Spleen (tissue), 7 donors: ENCODE data around the gene KCNK4.

ENCODE experiments used
- POLR2A ChIP-seq, 3 donors: fragments of 450-650 bp; IDR thresholded peaks; one replicate each; pipeline ENCODE4 v1.5.1; 2017; ENCODE audit warnings: antibody characterized with exemption in 3 of 3, mild to moderate bottlenecking in 1 of 3
- POLR2AphosphoS5 ChIP-seq, 3 donors: sonication (generic); formaldehyde crosslinking; IDR thresholded peaks; one replicate each; pipeline ENCODE4 v1.5.1; 2017; ENCODE audit warnings: antibody characterized with exemption in 3 of 3
- TF ChIP-seq, protein P1 (sequence below), 11 experiments: fragments of 200-600 bp in 7 of 11; fragments of 450-650 bp in 4 of 11; sonication (generic) in 4 of 11; IDR thresholded peaks in 8 of 11; conservative IDR thresholded peaks in 3 of 11; 1 replicate in 7 of 11; 2 replicates in 4 of 11; pipeline versions ENCODE4 v1.4.0 to v1.8.0; 2016 to 2021; ENCODE audit warnings: antibody characterized with exemption in 11 of 11, inconsistent platforms in 4 of 11, mild to moderate bottlenecking in 1 of 11
- donor health status: DM: no; HTN: no; CAD: no; lungs with moderate emphysema.
- donor health status: DM: no; HTN: no; CAD: no.
- donor health status: DM: no; HTN: no; CAD: no.

DNA sequence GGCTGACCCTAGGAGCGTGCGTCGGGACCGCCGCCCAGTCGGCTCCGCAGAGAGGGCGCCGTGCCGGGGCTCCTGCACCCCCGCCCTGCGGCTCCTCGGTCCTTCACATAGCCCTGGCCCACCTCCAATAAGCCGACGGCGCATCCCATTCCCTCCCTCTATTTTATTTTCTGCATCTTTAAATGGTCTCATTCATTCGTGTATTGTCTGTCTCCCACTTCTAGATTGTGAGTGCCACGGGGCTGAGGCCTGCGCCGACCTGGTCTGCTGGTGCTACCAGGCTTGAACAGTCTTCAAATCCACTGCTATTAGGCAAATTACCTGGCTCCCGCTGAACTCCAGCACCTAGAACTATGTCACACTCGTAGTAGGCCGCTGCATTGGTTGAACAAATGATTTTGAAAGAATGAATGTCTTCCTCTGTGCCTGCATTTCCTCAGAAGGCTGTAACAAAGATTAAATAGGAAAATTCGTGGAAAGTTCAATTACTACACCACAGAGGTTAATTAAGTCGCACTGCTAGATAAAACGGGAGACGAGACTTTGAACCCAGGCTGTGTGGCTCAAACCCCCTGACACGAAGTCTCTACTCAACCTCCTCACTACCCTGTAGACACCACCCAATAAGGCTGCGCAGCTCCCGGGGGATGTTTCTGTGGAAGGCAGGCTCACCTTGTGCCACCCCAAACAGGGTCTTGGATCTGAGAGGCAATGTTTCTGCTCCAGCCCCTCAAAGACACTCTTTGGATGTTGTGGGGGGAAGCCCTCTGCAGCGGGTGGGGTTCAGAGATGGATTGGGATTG is 43.2 kb upstream of the KCNK4 start:
- TF ChIP-seq, protein P1, sequence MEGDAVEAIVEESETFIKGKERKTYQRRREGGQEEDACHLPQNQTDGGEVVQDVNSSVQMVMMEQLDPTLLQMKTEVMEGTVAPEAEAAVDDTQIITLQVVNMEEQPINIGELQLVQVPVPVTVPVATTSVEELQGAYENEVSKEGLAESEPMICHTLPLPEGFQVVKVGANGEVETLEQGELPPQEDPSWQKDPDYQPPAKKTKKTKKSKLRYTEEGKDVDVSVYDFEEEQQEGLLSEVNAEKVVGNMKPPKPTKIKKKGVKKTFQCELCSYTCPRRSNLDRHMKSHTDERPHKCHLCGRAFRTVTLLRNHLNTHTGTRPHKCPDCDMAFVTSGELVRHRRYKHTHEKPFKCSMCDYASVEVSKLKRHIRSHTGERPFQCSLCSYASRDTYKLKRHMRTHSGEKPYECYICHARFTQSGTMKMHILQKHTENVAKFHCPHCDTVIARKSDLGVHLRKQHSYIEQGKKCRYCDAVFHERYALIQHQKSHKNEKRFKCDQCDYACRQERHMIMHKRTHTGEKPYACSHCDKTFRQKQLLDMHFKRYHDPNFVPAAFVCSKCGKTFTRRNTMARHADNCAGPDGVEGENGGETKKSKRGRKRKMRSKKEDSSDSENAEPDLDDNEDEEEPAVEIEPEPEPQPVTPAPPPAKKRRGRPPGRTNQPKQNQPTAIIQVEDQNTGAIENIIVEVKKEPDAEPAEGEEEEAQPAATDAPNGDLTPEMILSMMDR (IDR thresholded peaks at IDR 0.05 in 8 of 11, conservative IDR thresholded peaks at IDR 0.05 in 3 of 11) = no peak
- TF ChIP-seq POLR2AphosphoS5 (IDR thresholded peaks at IDR 0.05) = no peak
- TF ChIP-seq POLR2A (IDR thresholded peaks at IDR 0.05) = no peak
